ENCODE data around the gene RNF214. TPM values are rescaled to one million over a fixed set of nuclear protein-coding genes. Genes with fewer than 3 reads are reported as not detected.
A peak's percentile ranks its signal among the peaks of the same experiment; 100 is the strongest.

RNF214 gene
- total and polyA plus RNA-seq, 2 donors (not counting 1 experiment from before 2014, with no cell fraction given) = 12.1 to 13.4 TPM

DNA sequence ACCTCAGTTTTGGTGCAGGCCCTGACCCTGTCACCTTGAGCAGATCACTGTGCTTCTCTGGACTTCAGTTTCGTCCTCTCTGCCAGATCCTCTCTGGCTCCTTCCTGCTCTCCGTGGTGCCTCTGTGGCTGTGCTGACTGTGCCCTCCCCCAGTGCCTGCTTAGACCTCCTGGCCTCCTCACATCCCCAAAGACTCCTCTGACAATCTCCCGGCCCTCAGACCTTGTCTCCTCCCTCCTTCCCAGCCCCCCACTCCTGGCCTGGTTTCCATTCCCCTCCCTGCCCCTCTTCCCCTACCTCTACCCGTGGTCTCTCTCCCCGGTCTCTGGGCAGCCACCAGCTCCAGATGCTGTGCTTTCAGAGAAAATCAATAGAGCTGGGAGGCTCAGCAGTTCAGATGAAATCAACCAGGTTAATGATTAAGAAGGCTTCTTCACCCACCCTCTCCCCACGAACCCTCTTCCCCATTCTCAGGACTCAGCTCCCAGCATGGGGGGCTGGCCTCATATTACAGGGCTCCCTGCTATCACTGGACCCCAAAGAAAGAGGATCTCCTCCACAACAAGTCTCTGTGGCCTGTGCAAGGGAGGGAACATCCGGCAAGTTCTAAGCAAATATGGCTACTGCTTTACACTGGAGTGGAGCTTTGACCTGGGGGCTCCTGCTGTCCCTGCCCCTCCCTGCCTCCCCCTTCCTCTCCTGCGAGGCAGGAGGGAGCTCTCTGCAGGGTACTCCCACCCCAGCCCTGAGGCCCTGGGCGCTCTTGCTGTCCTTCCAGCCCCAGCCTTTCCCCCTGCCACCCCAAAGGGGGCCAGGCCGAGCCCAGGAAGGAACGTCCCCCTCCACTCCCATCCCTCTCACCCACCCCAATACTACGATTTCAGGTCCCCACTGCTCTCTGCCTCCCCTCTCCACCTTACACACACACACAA lies 67.1 kb downstream of the RNF214 start:
- Histone ChIP-seq H3K27me3 (ENCODE audit: control insufficient read depth, insufficient read depth, low read length) (no peaks in the 10 kb centered on the region), H3K4me3 (replicated peaks in 1 of 4; ENCODE audit: control extremely low read depth in 1 of 4, insufficient read depth in 1 of 4, low read depth in 3 of 4, low read length in 4 of 4) (no peak overlapping the region), H3K36me3 (ENCODE audit: control insufficient read depth, insufficient read depth, low read length) (no peaks in the 10 kb centered on the region), H2AFZ (ENCODE audit: low read length) (no peak overlapping the region), H3K9ac (ENCODE audit: insufficient read depth, low read length) (no peak overlapping the region), H3K4me1 (ENCODE audit: control insufficient read depth, extremely low read depth, insufficient read depth, low read length) (peaks cover 14% of the 10 kb centered on the region), H4K20me1 (ENCODE audit: control insufficient read depth, extremely low read depth, insufficient read depth, low read length) (no peaks in the 10 kb centered on the region), H3K79me2 (ENCODE audit: control insufficient read depth, insufficient read depth, low read length) (no peaks in the 10 kb centered on the region), H3K4me2 (ENCODE audit: extremely low read depth, insufficient read depth, low read length) (peak overlapping the region; percentile 64), H3K27ac (ENCODE audit: insufficient read depth, low read length) (no peak overlapping the region), H3K9me3 (ENCODE audit: control insufficient read depth, insufficient read depth, low read depth, low read length) (no peaks in the 10 kb centered on the region)
- no peak for TF ChIP-seq EZH2 (IDR thresholded peaks at IDR 0.05; ENCODE audit: low read length, missing control alignments)
- TF ChIP-seq, protein P1, sequence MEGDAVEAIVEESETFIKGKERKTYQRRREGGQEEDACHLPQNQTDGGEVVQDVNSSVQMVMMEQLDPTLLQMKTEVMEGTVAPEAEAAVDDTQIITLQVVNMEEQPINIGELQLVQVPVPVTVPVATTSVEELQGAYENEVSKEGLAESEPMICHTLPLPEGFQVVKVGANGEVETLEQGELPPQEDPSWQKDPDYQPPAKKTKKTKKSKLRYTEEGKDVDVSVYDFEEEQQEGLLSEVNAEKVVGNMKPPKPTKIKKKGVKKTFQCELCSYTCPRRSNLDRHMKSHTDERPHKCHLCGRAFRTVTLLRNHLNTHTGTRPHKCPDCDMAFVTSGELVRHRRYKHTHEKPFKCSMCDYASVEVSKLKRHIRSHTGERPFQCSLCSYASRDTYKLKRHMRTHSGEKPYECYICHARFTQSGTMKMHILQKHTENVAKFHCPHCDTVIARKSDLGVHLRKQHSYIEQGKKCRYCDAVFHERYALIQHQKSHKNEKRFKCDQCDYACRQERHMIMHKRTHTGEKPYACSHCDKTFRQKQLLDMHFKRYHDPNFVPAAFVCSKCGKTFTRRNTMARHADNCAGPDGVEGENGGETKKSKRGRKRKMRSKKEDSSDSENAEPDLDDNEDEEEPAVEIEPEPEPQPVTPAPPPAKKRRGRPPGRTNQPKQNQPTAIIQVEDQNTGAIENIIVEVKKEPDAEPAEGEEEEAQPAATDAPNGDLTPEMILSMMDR (conservative IDR thresholded peaks at IDR 0.05 in 1 of 2, IDR thresholded peaks at IDR 0.05 in 1 of 2; ENCODE audit: low read depth in 1 of 2, low read length in 2 of 2) = no peak
- DNase-seq (ENCODE audit: low read depth in 2 of 2) = no peak

- no peaks in the 10 kb centered on the region for H4K20me1 ChIP-seq (ENCODE audit: control insufficient read depth, extremely low read depth, insufficient read depth, low read length)
- peak; percentile 69 to 73 for DNase-seq (ENCODE audit: low read depth in 2 of 2)
- TF ChIP-seq, protein P1 (conservative IDR thresholded peaks at IDR 0.05 in 1 of 2, IDR thresholded peaks at IDR 0.05 in 1 of 2; ENCODE audit: low read depth in 1 of 2, low read length in 2 of 2) = no peak
- TF ChIP-seq EZH2 (IDR thresholded peaks at IDR 0.05; ENCODE audit: low read length, missing control alignments) = no peak
- peaks cover 14% of the 10 kb centered on the region for H3K4me1 ChIP-seq (ENCODE audit: control insufficient read depth, extremely low read depth, insufficient read depth, low read length)
- no peak overlapping the region for H2AFZ ChIP-seq (ENCODE audit: low read length)
- H3K27me3 ChIP-seq (ENCODE audit: control insufficient read depth, insufficient read depth, low read length) = no peaks in the 10 kb centered on the region
- H3K27ac ChIP-seq (ENCODE audit: insufficient read depth, low read length) = no peak overlapping the region
- H3K4me2 ChIP-seq (ENCODE audit: extremely low read depth, insufficient read depth, low read length) = peak overlapping the region; percentile 64
- no peak overlapping the region for H3K9ac ChIP-seq (ENCODE audit: insufficient read depth, low read length)
- peak overlapping the region in 1 of 4 experiments; percentile 4 for H3K4me3 ChIP-seq (replicated peaks in 1 of 4; ENCODE audit: control extremely low read depth in 1 of 4, insufficient read depth in 1 of 4, low read depth in 3 of 4, low read length in 4 of 4)
- no peaks in the 10 kb centered on the region for H3K9me3 ChIP-seq (ENCODE audit: control insufficient read depth, insufficient read depth, low read depth, low read length)
- no peaks in the 10 kb centered on the region for H3K79me2 ChIP-seq (ENCODE audit: control insufficient read depth, insufficient read depth, low read length)
- no peaks in the 10 kb centered on the region for H3K36me3 ChIP-seq (ENCODE audit: control insufficient read depth, insufficient read depth, low read length)
Measured at GRCh38 chr11:117300283-117300663, 67.8 kb downstream of the RNF214 start.

GRCh38 chr11:117300773-117301172 lies 68.3 kb downstream of the RNF214 start:
- no peak for TF ChIP-seq EZH2 (IDR thresholded peaks at IDR 0.05; ENCODE audit: low read length, missing control alignments)
- TF ChIP-seq, protein P1 (conservative IDR thresholded peaks at IDR 0.05 in 1 of 2, IDR thresholded peaks at IDR 0.05 in 1 of 2; ENCODE audit: low read depth in 1 of 2, low read length in 2 of 2) = no peak
- H3K4me3 ChIP-seq (replicated peaks in 1 of 4; ENCODE audit: control extremely low read depth in 1 of 4, insufficient read depth in 1 of 4, low read depth in 3 of 4, low read length in 4 of 4) = peak overlapping the region in 1 of 4 experiments; percentile 4
- no peak overlapping the region for H2AFZ ChIP-seq (ENCODE audit: low read length)
- H3K4me1 ChIP-seq (ENCODE audit: control insufficient read depth, extremely low read depth, insufficient read depth, low read length) = peaks cover 14% of the 10 kb centered on the region
- peak overlapping the region; percentile 64 for H3K4me2 ChIP-seq (ENCODE audit: extremely low read depth, insufficient read depth, low read length)
- H3K27me3 ChIP-seq (ENCODE audit: control insufficient read depth, insufficient read depth, low read length) = no peaks in the 10 kb centered on the region
- H3K27ac ChIP-seq (ENCODE audit: insufficient read depth, low read length) = no peak overlapping the region
- no peaks in the 10 kb centered on the region for H3K36me3 ChIP-seq (ENCODE audit: control insufficient read depth, insufficient read depth, low read length)
- no peaks in the 10 kb centered on the region for H4K20me1 ChIP-seq (ENCODE audit: control insufficient read depth, extremely low read depth, insufficient read depth, low read length)
- no peaks in the 10 kb centered on the region for H3K79me2 ChIP-seq (ENCODE audit: control insufficient read depth, insufficient read depth, low read length)
- no peaks in the 10 kb centered on the region for H3K9me3 ChIP-seq (ENCODE audit: control insufficient read depth, insufficient read depth, low read depth, low read length)
- peak in 1 of 2 donors; percentile 29 for DNase-seq (ENCODE audit: low read depth in 2 of 2)
- no peak overlapping the region for H3K9ac ChIP-seq (ENCODE audit: insufficient read depth, low read length)
